PC-9 (cell line): ENCODE data around the gene GOLM1. TPM values are rescaled to one million over a fixed set of nuclear protein-coding genes. Genes with fewer than 3 reads are reported as not detected.

ENCODE experiments used
- BruUV-seq: library from RNA; stranded (reverse); fragments of 400-500 nt; replicated peaks from 2 replicates; lab custom pipeline; 2021; lab: Mats Ljungman, UMichigan
- CTCF ChIA-PET: fragments of 300-600 bp; sonication (Branson Sonifier 250); formaldehyde crosslinking; loops from one replicate; lab custom pipeline; 2022; ENCODE audit warnings: antibody characterized with exemption; lab: Charles Lee
- POLR2A ChIA-PET: fragments of 300-600 bp; sonication (Branson Sonifier 250); formaldehyde crosslinking; loops from one replicate; lab custom pipeline; 2022; ENCODE audit warnings: antibody characterized with exemption; ENCODE audit not compliant: unreplicated experiment; lab: Charles Lee
- DNase-seq, 2 experiments: peaks; one replicate each; pipeline versions ENCODE4 v3.0.0 to v3.0.0-alpha.2; 2015 to 2022; ENCODE audit warnings: mixed read lengths in 1 of 2
- H2AFZ ChIP-seq: fragments of 200-600 bp; sonication (generic); 2 replicates; pipeline ENCODE4 v1.8.1; 2017; ENCODE audit warnings: antibody characterized with exemption
- H3F3A ChIP-seq: fragments of 200-600 bp; sonication (generic); 2 replicates; pipeline ENCODE4 v1.8.1; 2017; ENCODE audit warnings: antibody characterized with exemption, mild to moderate bottlenecking, low read depth; ENCODE audit not compliant: insufficient read depth
- H3K27ac ChIP-seq: fragments of 200-600 bp; sonication (generic); 2 replicates; pipeline ENCODE4 v1.6.1; 2016; ENCODE audit warnings: mixed run types
- H3K27me3 ChIP-seq: fragments of 200-600 bp; sonication (generic); 2 replicates; pipeline ENCODE4 v1.6.1; 2016; ENCODE audit warnings: low read depth, mixed run types; ENCODE audit not compliant: insufficient read depth
- H3K36me3 ChIP-seq: fragments of 200-600 bp; sonication (generic); 2 replicates; pipeline ENCODE4 v1.6.1; 2016; ENCODE audit warnings: low read depth, mixed run types
- H3K4me1 ChIP-seq: fragments of 200-600 bp; sonication (generic); replicated peaks from 2 replicates; pipeline ENCODE4 v1.6.1; 2016; ENCODE audit warnings: mixed run types; ENCODE audit not compliant: insufficient read depth
- H3K4me2 ChIP-seq: fragments of 200-600 bp; sonication (generic); 2 replicates; pipeline ENCODE4 v1.6.1; 2017; ENCODE audit warnings: mixed run types
- H3K4me3 ChIP-seq: fragments of 200-600 bp; sonication (generic); 2 replicates; pipeline ENCODE4 v1.6.1; 2016; ENCODE audit warnings: mixed run types
- H3K79me2 ChIP-seq: fragments of 200-600 bp; sonication (generic); 2 replicates; pipeline ENCODE4 v1.6.1; 2017; ENCODE audit warnings: low read depth, mixed run types
- H3K9me2 ChIP-seq: fragments of 200-600 bp; sonication (generic); 2 replicates; pipeline ENCODE4 v1.8.1; 2017; ENCODE audit warnings: mild to moderate bottlenecking; ENCODE audit not compliant: insufficient read depth
- H3K9me3 ChIP-seq: fragments of 200-600 bp; sonication (generic); 2 replicates; pipeline ENCODE4 v1.8.1; 2016; ENCODE audit warnings: low read depth; ENCODE audit not compliant: insufficient read depth
- H4K20me1 ChIP-seq: fragments of 200-600 bp; sonication (generic); 2 replicates; pipeline ENCODE4 v1.8.1; 2017; ENCODE audit not compliant: insufficient read depth
- CTCF ChIP-seq: fragments of 200-600 bp; sonication (generic); conservative IDR thresholded peaks from 2 replicates; pipeline ENCODE4 v1.6.1; 2017; ENCODE audit warnings: mixed run types, antibody characterized with exemption, mild to moderate bottlenecking, moderate library complexity
- EZH2 ChIP-seq: fragments of 200-600 bp; sonication (generic); IDR thresholded peaks from 2 replicates; pipeline ENCODE4 v1.8.0; 2017; ENCODE audit warnings: antibody characterized with exemption, low read depth
- intact Hi-C: fragments of 100-400 bp; cut with micrococcal nuclease; formaldehyde crosslinking; loops from one replicate; pipeline ENCODE4 v1.10.0; 2022; ENCODE audit not compliant: unreplicated experiment
- total RNA-seq: library from RNA; stranded (reverse); gene quantifications from 2 replicates; pipeline ENCODE4 v1.2.3, GENCODE V29; 2021

Gene GOLM1
- total RNA-seq, 1 experiment from 2014 or later = 94.7 TPM

- H3K9me2 ChIP-seq = no peaks in the 10 kb centered on the region
- H3K79me2 ChIP-seq = no peaks in the 10 kb centered on the region
- no peak overlapping the region for H3K27ac ChIP-seq
- H3K4me3 ChIP-seq = no peak overlapping the region
- ChIA-PET CTCF (no interaction called here), POLR2A (no interaction called here)
- H2AFZ ChIP-seq = no peak overlapping the region
- H3K4me2 ChIP-seq = no peak overlapping the region
- intact Hi-C loops = no loop called here
- no peaks in the 10 kb centered on the region for H3K9me3 ChIP-seq
- BruUV-seq = no TSS peak
- no peaks in the 10 kb centered on the region for H4K20me1 ChIP-seq
- no peaks in the 10 kb centered on the region for H3F3A ChIP-seq
- no peaks in the 10 kb centered on the region for H3K27me3 ChIP-seq
- no peaks in the 10 kb centered on the region for H3K4me1 ChIP-seq
- TF ChIP-seq CTCF = no peak
- no peak for TF ChIP-seq EZH2
- DNase-seq = no peak
- H3K36me3 ChIP-seq = peaks cover 4% of the 10 kb centered on the region; the same call in 1 of the 2 replicates
These were observed 57.0 kb downstream of the GOLM1 start for GRCh38 chr9:86042199-86042978.

GRCh38 chr9:86041311-86041741 is 58.0 kb downstream of the GOLM1 start:
- CTCF ChIA-PET = no interaction called here
- Histone ChIP-seq H3K4me1 (no peaks in the 10 kb centered on the region), H3K4me2 (no peak overlapping the region), H3K9me3 (no peaks in the 10 kb centered on the region), H3K79me2 (no peaks in the 10 kb centered on the region), H3K27me3 (no peaks in the 10 kb centered on the region), H3K4me3 (no peak overlapping the region), H3K27ac (no peak overlapping the region), H2AFZ (no peak overlapping the region), H4K20me1 (0 out of 2 replicates have a peak, but pooled peaks cover 3% of the 10 kb centered on the region), H3F3A (no peaks in the 10 kb centered on the region), H3K36me3 (peaks cover 4% of the 10 kb centered on the region; the same call in 1 of the 2 replicates), H3K9me2 (no peaks in the 10 kb centered on the region)
- intact Hi-C loops = no loop called here
- TF ChIP-seq CTCF (no peak), EZH2 (no peak)
- POLR2A ChIA-PET = no interaction called here
- no TSS peak for BruUV-seq
- no peak for DNase-seq

- ChIA-PET POLR2A (no interaction called here), CTCF (no interaction called here)
- no peaks in the 10 kb centered on the region for H3K4me1 ChIP-seq
- H2AFZ ChIP-seq = no peak overlapping the region
- intact Hi-C loops = no loop called here
- no peak overlapping the region for H3K4me2 ChIP-seq
- H3K79me2 ChIP-seq = no peaks in the 10 kb centered on the region
- H3F3A ChIP-seq = no peaks in the 10 kb centered on the region
- H3K36me3 ChIP-seq = peaks cover 4% of the 10 kb centered on the region; the same call in 1 of the 2 replicates
- no peaks in the 10 kb centered on the region for H3K9me2 ChIP-seq
- DNase-seq = no peak
- H3K9me3 ChIP-seq = no peaks in the 10 kb centered on the region
- no peak for TF ChIP-seq EZH2
- no peak for TF ChIP-seq CTCF
- H3K27me3 ChIP-seq = no peaks in the 10 kb centered on the region
- no peak overlapping the region for H3K4me3 ChIP-seq
- BruUV-seq = no TSS peak
- H3K27ac ChIP-seq = no peak overlapping the region
- 0 out of 2 replicates have a peak, but pooled peaks cover 3% of the 10 kb centered on the region for H4K20me1 ChIP-seq
These were observed 58.5 kb downstream of the GOLM1 start for GRCh38 chr9:86040861-86041155.
